ENCODE data around the gene TACC2.

Gene TACC2

DNA sequence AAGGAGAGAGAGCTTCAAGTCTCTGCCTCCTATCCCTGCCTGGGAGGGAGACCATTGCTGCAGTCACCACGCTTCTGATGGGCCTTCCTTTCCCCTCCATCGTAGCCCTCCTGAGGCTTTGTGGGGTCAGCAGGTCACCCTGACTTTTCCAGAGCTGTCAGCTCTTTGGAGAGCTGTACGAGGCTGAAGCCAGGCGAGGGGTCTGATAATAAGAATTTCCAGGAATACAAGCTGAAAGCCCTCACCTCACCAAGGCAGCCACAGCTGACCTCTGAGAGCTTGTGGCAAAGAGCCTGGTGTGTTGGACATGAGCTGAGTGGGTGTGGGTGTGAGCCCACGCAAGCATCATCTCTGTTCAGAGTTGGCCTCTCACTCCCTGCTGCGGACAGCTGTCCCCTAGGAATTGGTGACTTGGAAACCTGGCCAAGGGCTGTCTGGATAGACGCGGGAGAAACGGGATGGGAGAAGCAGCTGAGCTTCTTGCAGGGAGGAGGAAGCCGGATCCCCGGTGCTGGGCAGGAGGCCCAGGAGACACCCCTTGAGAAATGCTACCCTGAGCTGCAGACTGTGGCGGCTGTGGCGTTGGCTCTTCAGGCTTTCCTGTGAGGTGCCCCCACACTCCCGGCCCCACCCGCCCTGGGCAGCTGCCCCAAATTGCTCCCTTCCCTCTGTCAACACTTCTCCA, 160.1 kb downstream of the TACC2 start:
- Histone ChIP-seq H3K27me3 (ENCODE audit: control insufficient read depth in 1 of 2, insufficient read depth in 2 of 2, low read length in 2 of 2) (no peaks in the 10 kb centered on the region), H3K4me1 (ENCODE audit: insufficient read depth, low read length) (peaks cover 56% of the 10 kb centered on the region), H3K36me3 (ENCODE audit: insufficient read depth, low read length) (peaks cover 21% of the 10 kb centered on the region), H3K9ac (ENCODE audit: low read length) (no peak overlapping the region), H3K4me3 (ENCODE audit: low read depth in 1 of 2, low read length in 2 of 2) (peak overlapping the region in 1 of 2 donors; percentile 24), H3K27ac (ENCODE audit: low read depth, low read length) (peak overlapping the region; percentile 36), H3K9me3 (ENCODE audit: low read length) (peaks cover 4% of the 10 kb centered on the region)

DNA sequence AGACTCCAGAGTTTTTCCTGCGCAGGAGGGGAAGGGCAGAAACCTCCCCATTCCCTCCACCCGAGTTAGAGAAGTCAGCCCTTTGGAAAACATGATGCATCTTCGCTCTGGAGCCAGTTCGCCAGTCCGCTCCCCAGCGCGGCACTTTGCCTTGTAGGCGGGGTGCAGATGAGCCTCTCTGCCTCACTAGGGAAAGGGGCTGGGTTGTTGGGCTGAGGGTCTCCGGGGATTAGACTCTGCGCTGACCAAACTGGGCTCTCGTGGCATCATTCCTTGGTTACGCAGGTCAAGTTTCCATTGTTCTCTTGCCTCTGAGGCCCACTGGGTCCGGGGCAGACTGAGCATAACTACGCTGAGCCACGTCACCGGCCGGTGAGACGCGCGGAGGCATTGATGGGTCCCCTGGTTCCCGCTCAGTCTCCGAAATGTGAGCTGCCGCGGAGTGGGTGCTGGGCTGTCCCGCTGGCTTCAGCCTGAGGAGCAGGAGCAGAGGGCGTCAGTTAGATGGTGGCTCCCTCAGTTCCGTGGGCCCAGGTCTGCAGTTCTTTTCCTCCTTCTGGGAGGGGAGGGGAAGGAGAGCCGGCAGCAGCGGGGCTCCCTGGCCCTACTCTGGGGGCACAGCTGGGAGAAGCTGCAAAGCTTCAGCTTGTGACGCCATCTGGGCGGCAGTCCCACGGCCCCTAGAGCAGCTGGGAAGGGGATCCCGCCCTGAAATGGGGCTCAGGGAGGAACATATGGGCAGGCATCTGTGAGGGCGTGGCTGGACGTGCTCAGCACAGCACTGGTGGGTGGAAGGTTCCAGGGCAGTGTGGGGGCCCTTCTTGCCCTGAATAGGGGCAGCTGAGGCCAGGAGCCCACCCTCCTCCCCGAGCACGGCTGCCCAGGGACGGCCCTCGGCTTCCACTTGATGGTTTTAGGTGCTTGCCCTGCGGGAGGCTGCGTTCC, 160.9 kb downstream of the TACC2 start:
- peak overlapping the region; percentile 55 for H3K27ac ChIP-seq (ENCODE audit: low read depth, low read length)
- H3K9me3 ChIP-seq (ENCODE audit: low read length): peaks cover 4% of the 10 kb centered on the region
- peak overlapping the region; percentile 2 for H3K9ac ChIP-seq (ENCODE audit: low read length)
- peaks cover 61% of the 10 kb centered on the region for H3K4me1 ChIP-seq (ENCODE audit: insufficient read depth, low read length)
- no peaks in the 10 kb centered on the region for H3K27me3 ChIP-seq (ENCODE audit: control insufficient read depth in 1 of 2, insufficient read depth in 2 of 2, low read length in 2 of 2)
- peak overlapping the region in 1 of 2 donors; percentile 24 for H3K4me3 ChIP-seq (ENCODE audit: low read depth in 1 of 2, low read length in 2 of 2)
- H3K36me3 ChIP-seq (ENCODE audit: insufficient read depth, low read length): peaks cover 13% of the 10 kb centered on the region

- peaks cover 68% of the 10 kb centered on the region for H3K4me1 ChIP-seq (ENCODE audit: insufficient read depth, low read length)
These were observed 162.2 kb downstream of the TACC2 start for GRCh38 chr10:122151121-122151694.

DNA sequence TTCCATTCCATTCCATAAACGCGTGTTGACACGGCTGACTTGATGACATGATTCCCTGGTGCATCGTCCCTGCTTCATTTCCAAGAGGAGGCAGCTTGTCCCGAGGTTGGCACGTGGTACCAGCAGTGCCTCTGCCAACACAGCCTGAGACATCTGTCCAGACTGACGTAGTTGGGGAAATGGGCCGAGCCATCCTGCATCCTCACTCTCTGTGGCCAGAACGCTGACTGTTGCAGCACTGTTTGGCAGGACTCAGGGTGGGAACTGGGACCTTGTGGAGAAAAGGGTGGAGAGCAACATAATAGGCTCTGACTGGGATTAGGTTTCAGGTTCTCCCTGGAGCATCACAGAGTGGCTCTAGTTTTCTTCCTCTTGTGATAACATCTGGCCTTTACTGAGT, 163.6 kb downstream of the TACC2 start:
- Histone ChIP-seq H3K4me3 (ENCODE audit: low read depth in 1 of 2, low read length in 2 of 2) (no peak overlapping the region), H3K27me3 (ENCODE audit: control insufficient read depth in 1 of 2, insufficient read depth in 2 of 2, low read length in 2 of 2) (no peaks in the 10 kb centered on the region), H3K36me3 (ENCODE audit: insufficient read depth, low read length) (peaks cover 4% of the 10 kb centered on the region), H3K9ac (ENCODE audit: low read length) (no peak overlapping the region), H3K9me3 (ENCODE audit: low read length) (no peaks in the 10 kb centered on the region), H3K27ac (ENCODE audit: low read depth, low read length) (peak overlapping the region; percentile 31), H3K4me1 (ENCODE audit: insufficient read depth, low read length) (peaks cover 68% of the 10 kb centered on the region)

More at GRCh38 chr10:122151121-122151694, 162.2 kb downstream of the TACC2 start:
- Histone ChIP-seq H3K9ac (ENCODE audit: low read length) (no peak overlapping the region), H3K27ac (ENCODE audit: low read depth, low read length) (peak overlapping the region; percentile 3), H3K27me3 (ENCODE audit: control insufficient read depth in 1 of 2, insufficient read depth in 2 of 2, low read length in 2 of 2) (no peaks in the 10 kb centered on the region), H3K36me3 (ENCODE audit: insufficient read depth, low read length) (peaks cover 4% of the 10 kb centered on the region), H3K9me3 (ENCODE audit: low read length) (no peaks in the 10 kb centered on the region), H3K4me3 (ENCODE audit: low read depth in 1 of 2, low read length in 2 of 2) (no peak overlapping the region)

DNA sequence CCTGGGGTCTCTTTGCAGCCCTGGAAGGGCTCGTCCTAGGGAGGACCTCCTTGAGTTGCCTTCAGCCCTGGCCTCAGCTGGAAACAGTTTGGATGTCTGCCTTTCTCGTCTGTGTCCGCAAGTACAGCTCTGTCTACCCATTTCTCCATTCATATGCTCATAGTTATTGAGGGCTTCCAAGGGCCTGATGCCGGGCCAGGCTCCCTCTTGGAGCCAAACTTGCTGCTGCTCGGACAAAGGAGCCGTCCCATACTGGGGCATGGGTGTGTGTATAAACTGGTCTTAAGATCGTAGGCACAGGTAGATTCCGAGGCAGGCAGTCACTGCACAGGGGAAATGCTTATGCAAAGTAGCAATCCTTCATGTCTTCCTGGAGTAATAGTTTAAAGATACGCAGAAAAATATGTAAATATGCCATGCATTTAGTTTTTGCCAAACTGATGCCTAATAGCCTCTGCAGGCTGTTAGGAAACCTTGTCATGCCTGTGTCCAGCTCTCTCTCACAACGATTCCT, 165.1 kb downstream of the TACC2 start:
- peak overlapping the region; percentile 60 for H3K27ac ChIP-seq (ENCODE audit: low read depth, low read length)
- peaks cover 9% of the 10 kb centered on the region for H3K36me3 ChIP-seq (ENCODE audit: insufficient read depth, low read length)
- H3K9ac ChIP-seq (ENCODE audit: low read length): no peak overlapping the region
- no peaks in the 10 kb centered on the region for H3K9me3 ChIP-seq (ENCODE audit: low read length)
- no peaks in the 10 kb centered on the region for H3K27me3 ChIP-seq (ENCODE audit: control insufficient read depth in 1 of 2, insufficient read depth in 2 of 2, low read length in 2 of 2)
- H3K4me3 ChIP-seq (ENCODE audit: low read depth in 1 of 2, low read length in 2 of 2): no peak overlapping the region
- H3K4me1 ChIP-seq (ENCODE audit: insufficient read depth, low read length): peaks cover 61% of the 10 kb centered on the region

DNA sequence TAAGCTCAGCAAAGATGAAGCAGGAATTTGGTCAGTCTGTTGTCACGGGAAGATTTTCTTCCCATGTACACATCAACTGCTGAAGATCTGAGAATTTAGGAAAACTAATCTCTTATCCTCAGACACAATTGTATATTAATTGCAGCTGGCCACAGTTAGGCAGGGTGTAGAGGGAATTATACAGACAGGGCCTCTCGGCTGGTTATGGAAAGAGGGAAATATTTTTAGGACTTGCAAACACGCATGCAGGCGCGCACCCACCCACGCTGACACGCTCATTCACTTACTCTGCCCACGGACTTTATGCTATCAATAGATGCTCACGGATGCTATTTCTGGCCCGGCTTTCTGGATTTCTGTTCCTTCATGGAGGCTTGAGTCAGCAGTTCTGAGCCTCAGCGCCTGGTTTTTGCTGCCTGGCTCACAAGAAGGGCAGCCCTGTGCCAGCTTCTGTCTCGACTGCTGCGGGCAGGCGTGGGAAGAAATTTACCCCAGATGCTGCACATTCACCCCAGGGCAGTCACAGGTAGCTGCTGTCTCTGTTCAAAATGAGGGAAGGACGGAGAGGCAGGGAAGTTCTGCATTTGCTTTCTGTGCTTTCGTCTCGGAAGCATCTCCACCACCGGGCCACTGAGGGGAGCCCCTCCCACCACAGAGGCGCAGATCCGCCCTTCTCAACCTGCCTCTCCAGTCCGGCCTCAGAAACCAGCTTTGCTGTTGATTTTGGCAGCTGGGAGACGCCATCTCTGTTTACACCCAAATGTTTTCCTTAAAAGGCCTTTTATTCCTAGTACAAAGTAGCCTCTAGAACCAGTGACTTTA, 165.8 kb downstream of the TACC2 start:
- H3K27ac ChIP-seq (ENCODE audit: low read depth, low read length): peak overlapping the region; percentile 60
- peaks cover 10% of the 10 kb centered on the region for H3K36me3 ChIP-seq (ENCODE audit: insufficient read depth, low read length)
- no peaks in the 10 kb centered on the region for H3K9me3 ChIP-seq (ENCODE audit: low read length)
- peaks cover 63% of the 10 kb centered on the region for H3K4me1 ChIP-seq (ENCODE audit: insufficient read depth, low read length)
- peak overlapping the region in 1 of 2 donors; percentile 32 for H3K4me3 ChIP-seq (ENCODE audit: low read depth in 1 of 2, low read length in 2 of 2)
- no peaks in the 10 kb centered on the region for H3K27me3 ChIP-seq (ENCODE audit: control insufficient read depth in 1 of 2, insufficient read depth in 2 of 2, low read length in 2 of 2)
- no peak overlapping the region for H3K9ac ChIP-seq (ENCODE audit: low read length)

DNA sequence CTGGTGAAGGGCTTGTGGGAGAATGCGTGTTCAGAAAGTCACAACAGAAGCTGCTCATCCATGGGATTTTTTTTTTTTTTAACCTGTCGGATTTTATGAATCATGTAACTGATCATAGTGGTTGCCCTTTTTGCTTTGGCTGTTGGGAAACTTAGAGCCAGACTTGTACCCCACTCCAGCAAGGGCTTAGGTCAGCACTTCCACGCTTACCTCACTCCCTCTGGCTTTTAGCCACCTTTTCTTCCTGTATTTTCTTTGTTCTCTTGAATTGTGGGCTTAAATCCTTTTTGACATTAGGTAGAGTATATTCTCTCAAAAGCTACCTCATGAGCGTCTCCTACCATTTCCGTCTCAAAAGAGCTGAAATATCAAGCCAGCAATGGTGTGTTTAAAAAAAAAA, 168.5 kb downstream of the TACC2 start:
- no peaks in the 10 kb centered on the region for H3K9me3 ChIP-seq (ENCODE audit: low read length)
- H3K36me3 ChIP-seq (ENCODE audit: insufficient read depth, low read length): peaks cover 10% of the 10 kb centered on the region
- H3K27me3 ChIP-seq (ENCODE audit: control insufficient read depth in 1 of 2, insufficient read depth in 2 of 2, low read length in 2 of 2): no peaks in the 10 kb centered on the region
- H3K4me1 ChIP-seq (ENCODE audit: insufficient read depth, low read length): peaks cover 44% of the 10 kb centered on the region
- H3K4me3 ChIP-seq (ENCODE audit: low read depth in 1 of 2, low read length in 2 of 2): no peak overlapping the region
- H3K27ac ChIP-seq (ENCODE audit: low read depth, low read length): no peak overlapping the region
- H3K9ac ChIP-seq (ENCODE audit: low read length): no peak overlapping the region

- Histone ChIP-seq H3K27ac (ENCODE audit: low read depth, low read length) (no peak overlapping the region), H3K27me3 (ENCODE audit: control insufficient read depth in 1 of 2, insufficient read depth in 2 of 2, low read length in 2 of 2) (no peaks in the 10 kb centered on the region), H3K9me3 (ENCODE audit: low read length) (no peaks in the 10 kb centered on the region), H3K36me3 (ENCODE audit: insufficient read depth, low read length) (peaks cover 10% of the 10 kb centered on the region), H3K4me1 (ENCODE audit: insufficient read depth, low read length) (peaks cover 43% of the 10 kb centered on the region), H3K9ac (ENCODE audit: low read length) (no peak overlapping the region), H3K4me3 (ENCODE audit: low read depth in 1 of 2, low read length in 2 of 2) (no peak overlapping the region)
These were observed 169.4 kb downstream of the TACC2 start for GRCh38 chr10:122158362-122158761.

- Histone ChIP-seq H3K9me3 (ENCODE audit: low read length) (no peaks in the 10 kb centered on the region), H3K9ac (ENCODE audit: low read length) (no peak overlapping the region), H3K27ac (ENCODE audit: low read depth, low read length) (peak overlapping the region; percentile 2), H3K36me3 (ENCODE audit: insufficient read depth, low read length) (peaks cover 10% of the 10 kb centered on the region), H3K27me3 (ENCODE audit: control insufficient read depth in 1 of 2, insufficient read depth in 2 of 2, low read length in 2 of 2) (no peaks in the 10 kb centered on the region), H3K4me1 (ENCODE audit: insufficient read depth, low read length) (peaks cover 41% of the 10 kb centered on the region), H3K4me3 (ENCODE audit: low read depth in 1 of 2, low read length in 2 of 2) (no peak overlapping the region)
These were observed 170.4 kb downstream of the TACC2 start for GRCh38 chr10:122159141-122159970.

- Histone ChIP-seq H3K27me3 (ENCODE audit: control insufficient read depth in 1 of 2, insufficient read depth in 2 of 2, low read length in 2 of 2) (no peaks in the 10 kb centered on the region), H3K9me3 (ENCODE audit: low read length) (no peaks in the 10 kb centered on the region), H3K9ac (ENCODE audit: low read length) (no peak overlapping the region), H3K27ac (ENCODE audit: low read depth, low read length) (no peak overlapping the region), H3K36me3 (ENCODE audit: insufficient read depth, low read length) (peaks cover 14% of the 10 kb centered on the region), H3K4me1 (ENCODE audit: insufficient read depth, low read length) (peaks cover 32% of the 10 kb centered on the region), H3K4me3 (ENCODE audit: low read depth in 1 of 2, low read length in 2 of 2) (no peak overlapping the region)
These were observed 172.8 kb downstream of the TACC2 start for GRCh38 chr10:122161795-122162194.
